OCI-LY1 (cell line): Measurements from ENCODE around the gene NEDD4L.

ENCODE experiments used
- H2AFZ ChIP-seq: fragments of 200-600 bp; sonication (generic), shearing (Covaris generic); 2 replicates; pipeline ENCODE4 v1.6.0; 2014; ENCODE audit warnings: antibody characterized with exemption, mild to moderate bottlenecking, low read length
- H3F3A ChIP-seq: fragments of 200-600 bp; sonication (generic), shearing (Covaris generic); 2 replicates; pipeline ENCODE4 v1.6.0; 2014; ENCODE audit warnings: mild to moderate bottlenecking, antibody characterized with exemption, low read length, moderate library complexity; ENCODE audit not compliant: insufficient read depth
- H3K27ac ChIP-seq: fragments of 200-600 bp; sonication (generic); 2 replicates; pipeline ENCODE4 v1.5.1; 2014; ENCODE audit warnings: low read length, mixed run types, mild to moderate bottlenecking, low read depth; ENCODE audit not compliant: poor library complexity, severe bottlenecking
- H3K27me3 ChIP-seq: fragments of 200-600 bp; sonication (generic); 2 replicates; pipeline ENCODE4 v1.6.0; 2014; ENCODE audit warnings: antibody characterized with exemption, mild to moderate bottlenecking, low read length, moderate library complexity; ENCODE audit not compliant: insufficient read depth
- H3K36me3 ChIP-seq: fragments of 200-600 bp; sonication (generic); 2 replicates; pipeline ENCODE4 v1.6.1; 2014; ENCODE audit warnings: mild to moderate bottlenecking, antibody characterized with exemption, low read length, moderate library complexity, mixed read lengths; ENCODE audit not compliant: insufficient read depth
- H3K4me1 ChIP-seq: fragments of 200-600 bp; sonication (generic); 2 replicates; pipeline ENCODE4 v1.5.1; 2014; ENCODE audit warnings: mild to moderate bottlenecking, low read length, moderate library complexity; ENCODE audit not compliant: insufficient read depth, severe bottlenecking
- H3K4me2 ChIP-seq: fragments of 200-600 bp; sonication (generic), shearing (Covaris generic); 2 replicates; pipeline ENCODE4 v1.6.1; 2014; ENCODE audit warnings: low read length
- H3K4me3 ChIP-seq: fragments of 200-600 bp; sonication (generic); 2 replicates; pipeline ENCODE4 v1.5.1; 2014; ENCODE audit warnings: low read length, low read depth, mild to moderate bottlenecking, mixed read lengths; ENCODE audit not compliant: poor library complexity, severe bottlenecking
- H3K79me2 ChIP-seq: fragments of 200-600 bp; shearing (Covaris generic); 2 replicates; pipeline ENCODE4 v1.6.1; 2016; ENCODE audit warnings: mixed run types, low read length, mixed read lengths; ENCODE audit not compliant: insufficient read depth
- H3K9ac ChIP-seq: fragments of 200-600 bp; sonication (generic), shearing (Covaris generic); 2 replicates; pipeline ENCODE4 v1.6.1; 2014; ENCODE audit warnings: mild to moderate bottlenecking, low read length, mixed read lengths
- H3K9me2 ChIP-seq: fragments of 200-600 bp; sonication (generic), shearing (Covaris generic); 2 replicates; pipeline ENCODE4 v1.6.1; 2014; ENCODE audit warnings: low read depth, mild to moderate bottlenecking, low read length, mixed read lengths
- H3K9me3 ChIP-seq: fragments of 200-600 bp; shearing (Covaris generic); 2 replicates; pipeline ENCODE4 v1.6.1; 2014; ENCODE audit warnings: low read length, mixed read lengths
- H4K20me1 ChIP-seq: fragments of 200-600 bp; sonication (generic), shearing (Covaris generic); 2 replicates; pipeline ENCODE4 v1.6.0; 2016; ENCODE audit warnings: mild to moderate bottlenecking, low read length; ENCODE audit not compliant: insufficient read depth
- EZH2 ChIP-seq: fragments of 200-600 bp; sonication (generic), shearing (Covaris generic); IDR thresholded peaks from 2 replicates; pipeline ENCODE4 v1.8.0; 2017; ENCODE audit warnings: borderline replicate concordance, mixed run types, mild to moderate bottlenecking, antibody characterized with exemption, low read length, moderate library complexity, mixed read lengths
- TF ChIP-seq, protein P1 (sequence below): fragments of 200-600 bp; sonication (generic), shearing (Covaris generic); IDR thresholded peaks from 2 replicates; pipeline ENCODE4 v1.5.1; 2017; ENCODE audit warnings: mild to moderate bottlenecking, antibody characterized with exemption, low read length, moderate library complexity, mixed read lengths

The NEDD4L gene

GRCh38 chr18:58271770-58272169, 227.7 kb downstream of the NEDD4L start:
- H2AFZ ChIP-seq, result no peak overlapping the region
- H4K20me1 ChIP-seq, result no peaks in the 10 kb centered on the region
- no peaks in the 10 kb centered on the region for H3K27me3 ChIP-seq
- H3K4me1 ChIP-seq, result no peaks in the 10 kb centered on the region
- H3K79me2 ChIP-seq, result no peaks in the 10 kb centered on the region
- H3F3A ChIP-seq, result no peaks in the 10 kb centered on the region
- H3K4me3 ChIP-seq, result no peak overlapping the region
- no peak overlapping the region for H3K27ac ChIP-seq
- no peaks in the 10 kb centered on the region for H3K9me3 ChIP-seq
- no peak overlapping the region for H3K9ac ChIP-seq
- H3K4me2 ChIP-seq, result no peak overlapping the region
- no peaks in the 10 kb centered on the region for H3K9me2 ChIP-seq
- H3K36me3 ChIP-seq, result no peaks in the 10 kb centered on the region
- TF ChIP-seq EZH2, result no peak
- TF ChIP-seq, protein P1, sequence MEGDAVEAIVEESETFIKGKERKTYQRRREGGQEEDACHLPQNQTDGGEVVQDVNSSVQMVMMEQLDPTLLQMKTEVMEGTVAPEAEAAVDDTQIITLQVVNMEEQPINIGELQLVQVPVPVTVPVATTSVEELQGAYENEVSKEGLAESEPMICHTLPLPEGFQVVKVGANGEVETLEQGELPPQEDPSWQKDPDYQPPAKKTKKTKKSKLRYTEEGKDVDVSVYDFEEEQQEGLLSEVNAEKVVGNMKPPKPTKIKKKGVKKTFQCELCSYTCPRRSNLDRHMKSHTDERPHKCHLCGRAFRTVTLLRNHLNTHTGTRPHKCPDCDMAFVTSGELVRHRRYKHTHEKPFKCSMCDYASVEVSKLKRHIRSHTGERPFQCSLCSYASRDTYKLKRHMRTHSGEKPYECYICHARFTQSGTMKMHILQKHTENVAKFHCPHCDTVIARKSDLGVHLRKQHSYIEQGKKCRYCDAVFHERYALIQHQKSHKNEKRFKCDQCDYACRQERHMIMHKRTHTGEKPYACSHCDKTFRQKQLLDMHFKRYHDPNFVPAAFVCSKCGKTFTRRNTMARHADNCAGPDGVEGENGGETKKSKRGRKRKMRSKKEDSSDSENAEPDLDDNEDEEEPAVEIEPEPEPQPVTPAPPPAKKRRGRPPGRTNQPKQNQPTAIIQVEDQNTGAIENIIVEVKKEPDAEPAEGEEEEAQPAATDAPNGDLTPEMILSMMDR, result no peak

DNA sequence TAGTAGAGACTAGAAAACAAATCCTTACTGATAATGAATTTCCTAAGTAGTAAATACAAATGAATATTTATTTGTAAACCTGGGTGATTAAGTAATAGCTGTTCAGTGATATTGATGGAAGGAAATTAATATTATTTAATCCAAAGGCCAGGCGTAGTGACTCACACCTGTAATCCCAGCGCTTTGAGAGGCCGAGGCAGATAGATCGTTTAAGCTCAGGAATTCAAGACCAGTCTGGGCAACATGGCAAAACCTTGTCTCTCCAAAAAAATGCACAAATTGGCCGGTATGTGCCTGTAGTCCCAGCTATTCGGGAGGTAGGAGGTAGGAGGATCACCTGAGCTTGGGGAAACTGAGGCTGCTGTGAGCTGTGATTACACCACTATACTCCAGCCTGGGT, 228.2 kb downstream of the NEDD4L start:
- Histone ChIP-seq H3K27me3 (no peaks in the 10 kb centered on the region; the same call in 1 of the 2 replicates), H3K27ac (no peak overlapping the region), H3K9me3 (no peaks in the 10 kb centered on the region), H3K9ac (no peak overlapping the region), H3F3A (no peaks in the 10 kb centered on the region), H3K4me3 (no peak overlapping the region), H3K9me2 (no peaks in the 10 kb centered on the region), H3K36me3 (no peaks in the 10 kb centered on the region), H3K79me2 (no peaks in the 10 kb centered on the region), H3K4me2 (no peak overlapping the region), H4K20me1 (no peaks in the 10 kb centered on the region), H2AFZ (no peak overlapping the region), H3K4me1 (no peaks in the 10 kb centered on the region)
- TF ChIP-seq EZH2, result no peak
- TF ChIP-seq, protein P1, result no peak

DNA sequence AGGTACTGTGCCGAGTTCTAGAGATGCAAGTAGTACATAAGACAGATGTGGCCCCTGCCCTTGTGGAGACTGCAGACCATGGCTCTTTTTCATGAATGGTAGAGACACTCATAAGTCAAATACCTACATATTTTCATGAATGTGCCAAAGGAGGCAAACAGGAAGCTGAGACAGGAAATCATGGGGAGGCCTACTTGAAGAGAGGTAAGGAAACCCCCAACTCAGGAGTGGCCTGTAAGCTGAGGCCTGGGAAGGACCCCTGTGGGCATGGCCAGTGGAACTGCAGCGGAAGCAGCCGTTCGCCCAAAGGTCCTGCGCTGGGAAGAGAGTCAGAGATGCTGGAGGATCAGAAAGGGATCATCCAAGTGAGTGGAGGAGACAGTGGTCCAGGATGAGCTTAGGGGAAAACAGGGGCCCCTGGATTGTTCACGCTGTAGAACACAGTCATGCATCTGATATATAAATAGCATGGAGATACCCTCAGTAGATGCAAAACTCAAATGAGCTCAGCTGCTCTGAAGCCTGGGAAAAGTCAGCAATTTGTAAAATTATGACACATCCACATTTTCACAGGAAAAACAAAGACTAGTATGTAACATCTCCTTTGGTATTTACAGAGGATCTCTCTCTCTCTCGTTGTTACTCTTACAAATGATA, 228.9 kb downstream of the NEDD4L start:
- no peaks in the 10 kb centered on the region for H3K79me2 ChIP-seq
- H3K9me3 ChIP-seq, result no peaks in the 10 kb centered on the region
- H3K9me2 ChIP-seq, result no peaks in the 10 kb centered on the region
- H3K4me3 ChIP-seq, result no peak overlapping the region
- TF ChIP-seq, protein P1, result no peak
- no peak for TF ChIP-seq EZH2
- H3K27ac ChIP-seq, result no peak overlapping the region
- no peak overlapping the region for H3K9ac ChIP-seq
- no peaks in the 10 kb centered on the region for H3K36me3 ChIP-seq
- H3F3A ChIP-seq, result no peaks in the 10 kb centered on the region
- H3K4me2 ChIP-seq, result no peak overlapping the region
- H3K27me3 ChIP-seq, result no peaks in the 10 kb centered on the region; the same call in 1 of the 2 replicates
- H2AFZ ChIP-seq, result no peak overlapping the region
- H4K20me1 ChIP-seq, result no peaks in the 10 kb centered on the region
- no peaks in the 10 kb centered on the region for H3K4me1 ChIP-seq
